Stomach (tissue), 9 donors: ENCODE data around the gene MSI2. TPM values are rescaled to one million over a fixed set of nuclear protein-coding genes. Genes with fewer than 3 reads are reported as not detected.

ENCODE experiments used
- DNase-seq, 2 donors: peaks; one replicate each; pipeline versions ENCODE4 v3.0.0 to v3.0.0-alpha.2; 2013 to 2019
- H3K27ac ChIP-seq, 5 donors: fragments of 200-600 bp in 4 of 5; sonication (generic) in 4 of 5; one replicate each; pipeline ENCODE4 v1.5.1; 2013 to 2019; ENCODE audit warnings: mild to moderate bottlenecking in 1 of 5, moderate library complexity in 1 of 5
- H3K27me3 ChIP-seq, 3 donors: fragments of 200-600 bp; sonication (generic); one replicate each; pipeline ENCODE4 v1.5.1; 2017 to 2019; ENCODE audit warnings: mixed run types in 1 of 3
- H3K36me3 ChIP-seq, 4 donors: fragments of 200-600 bp; sonication (generic); 1 replicate in 3 of 4; 2 replicates in 1 of 4; pipeline ENCODE4 v1.5.1; 2016 to 2019
- H3K4me1 ChIP-seq, 4 donors: fragments of 200-600 bp; sonication (generic); one replicate each; pipeline ENCODE4 v1.5.1; 2016 to 2019
- H3K4me3 ChIP-seq, 4 donors: fragments of 200-600 bp; sonication (generic) in 3 of 4; one replicate each; pipeline ENCODE4 v1.5.1; 2016 to 2019; ENCODE audit warnings: mild to moderate bottlenecking in 1 of 4
- H3K9me3 ChIP-seq, 4 donors: fragments of 200-600 bp; sonication (generic); one replicate each; pipeline ENCODE4 v1.5.1; 2016 to 2019
- CTCF ChIP-seq, 7 experiments: fragments of 450-650 bp in 4 of 7; fragments of 200-600 bp in 3 of 7; sonication (generic) in 3 of 7; IDR thresholded peaks; one replicate each; pipeline ENCODE4 v1.5.1; 2016 to 2019; ENCODE audit warnings: antibody characterized with exemption in 7 of 7, control low read depth in 2 of 7, mild to moderate bottlenecking in 1 of 7
- EP300 ChIP-seq: sonication (generic); formaldehyde crosslinking; IDR thresholded peaks from one replicate; pipeline ENCODE4 v1.6.1; 2017; ENCODE audit warnings: antibody characterized with exemption
- POLR2A ChIP-seq, 4 donors: fragments of 450-650 bp; IDR thresholded peaks; one replicate each; pipeline ENCODE4 v1.6.1; 2016; ENCODE audit warnings: antibody characterized with exemption in 4 of 4, control low read depth in 2 of 4, mild to moderate bottlenecking in 1 of 4, moderate library complexity in 1 of 4
- POLR2AphosphoS5 ChIP-seq, 3 donors: sonication (generic); formaldehyde crosslinking; IDR thresholded peaks; one replicate each; pipeline ENCODE4 v1.6.1; 2016; ENCODE audit warnings: antibody characterized with exemption in 3 of 3
- WGBS, 5 donors: extraction: QIAGEN DNeasy Blood & Tissue Kit in 3 of 5; methylation state at CpG; one replicate each; pipeline versions ENCODE4 v1.1.5 to v1.1.7; 2013 to 2018; 5-methylcytosine and 5-hydroxymethylcytosine counted together
- intact Hi-C: fragments of 100-400 bp; cut with DNase I; formaldehyde crosslinking; loops from one replicate; pipeline ENCODE4 v1.15.1; 2023; ENCODE audit warnings: low total_unique reads
- polyA plus RNA-seq, 3 donors: library from polyadenylated mRNA; stranded (reverse); fragments of 200-250 nt; gene quantifications; one replicate each; pipeline ENCODE4 v1.2.3, GENCODE V29; 2013
- total RNA-seq, 5 donors: library from RNA; depleted of rRNA; stranded (reverse); fragments of >200 nt; gene quantifications; one replicate each; pipeline versions ENCODE4 v1.1.0 to v1.2.3, GENCODE V29; 2014 to 2016
- donor health status: healthy with polysubstance abuse.
- donor health status: Bipolar disorder and iron deficiency.
- donor health status: healthy.

Gene MSI2
- total and polyA plus RNA-seq, 8 donors: 8.3 to 72.4 (median 22.9) TPM

- H3K4me3 ChIP-seq: no peak overlapping the region
- intact Hi-C loops: no loop called here
- H3K27ac ChIP-seq: no peak overlapping the region
- H3K9me3 ChIP-seq: no peaks in the 10 kb centered on the region
- TF ChIP-seq CTCF (IDR thresholded peaks at IDR 0.05) (no peak), POLR2A (IDR thresholded peaks at IDR 0.05) (no peak), EP300 (no peak), POLR2AphosphoS5 (IDR thresholded peaks at IDR 0.05) (no peak)
- DNase-seq: no peak
- H3K4me1 ChIP-seq: no peaks in the 10 kb centered on the region
- H3K27me3 ChIP-seq: no peaks in the 10 kb centered on the region
- H3K36me3 ChIP-seq: peaks cover 0 to 19% (median 15%) of the 10 kb centered on the region in 4 donors
- 77 to 86% (median 79%) methylated on average over 7 of the region's 7 CpGs for WGBS, 5 donors
Measured at GRCh38 chr17:57653279-57653678, 397.0 kb downstream of the MSI2 start.

- H3K36me3 ChIP-seq: peaks cover 0 to 18% (median 14%) of the 10 kb centered on the region in 4 donors
- no peak for TF ChIP-seq POLR2A (IDR thresholded peaks at IDR 0.05)
- TF ChIP-seq CTCF (IDR thresholded peaks at IDR 0.05): no peak
- TF ChIP-seq EP300: no peak
- no peak for TF ChIP-seq POLR2AphosphoS5 (IDR thresholded peaks at IDR 0.05)
- no peaks in the 10 kb centered on the region for H3K9me3 ChIP-seq
- no peaks in the 10 kb centered on the region for H3K27me3 ChIP-seq
- 92 to 97% (median 94%) methylated on average over 8 to 11 of the region's 11 CpGs for WGBS, 5 donors
- intact Hi-C loops: no loop called here
- DNase-seq: no peak
- no peak overlapping the region for H3K27ac ChIP-seq
- H3K4me3 ChIP-seq: no peak overlapping the region
- no peaks in the 10 kb centered on the region for H3K4me1 ChIP-seq
Measured at GRCh38 chr17:57654040-57654775, 397.9 kb downstream of the MSI2 start.

DNA sequence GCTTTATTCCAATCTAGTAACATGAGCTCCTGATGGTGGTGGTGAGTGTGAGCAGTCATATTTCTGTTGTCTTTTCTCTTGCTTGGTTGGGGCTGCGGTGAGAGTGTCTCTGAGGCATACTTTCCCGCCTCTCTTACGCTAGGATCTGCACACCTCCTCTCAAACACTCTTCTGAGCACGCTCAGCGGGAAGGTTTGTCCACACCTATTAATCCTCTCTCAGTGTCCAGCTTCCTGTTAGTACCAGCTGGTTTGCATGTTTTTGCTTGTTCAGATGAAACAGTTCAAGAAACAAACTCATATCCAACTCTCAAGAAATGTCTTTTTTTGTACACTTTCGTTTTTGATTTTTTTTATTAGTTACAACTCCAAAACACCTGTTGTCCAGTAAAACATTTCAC lies 399.2 kb downstream of the MSI2 start:
- peaks cover 0 to 18% (median 13%) of the 10 kb centered on the region in 4 donors for H3K36me3 ChIP-seq
- H3K27me3 ChIP-seq: no peaks in the 10 kb centered on the region
- no peaks in the 10 kb centered on the region for H3K4me1 ChIP-seq
- intact Hi-C loops: no loop called here
- no peak for DNase-seq
- no peak for TF ChIP-seq EP300
- no peak for TF ChIP-seq CTCF (IDR thresholded peaks at IDR 0.05)
- TF ChIP-seq POLR2A (IDR thresholded peaks at IDR 0.05): no peak
- no peak for TF ChIP-seq POLR2AphosphoS5 (IDR thresholded peaks at IDR 0.05)
- no peak overlapping the region for H3K4me3 ChIP-seq
- 91 to 97% (median 94%) methylated on average over 6 of the region's 6 CpGs for WGBS, 5 donors
- H3K27ac ChIP-seq: no peak overlapping the region
- H3K9me3 ChIP-seq: no peaks in the 10 kb centered on the region

- Histone ChIP-seq H3K27me3 (no peaks in the 10 kb centered on the region), H3K36me3 (peaks cover 0 to 11% (median 4%) of the 10 kb centered on the region in 4 donors), H3K9me3 (no peaks in the 10 kb centered on the region), H3K4me3 (no peak overlapping the region), H3K27ac (no peak overlapping the region), H3K4me1 (peaks cover 0 to 3% (median 1%) of the 10 kb centered on the region in 4 donors)
- intact Hi-C loops: no loop called here
- TF ChIP-seq POLR2A (IDR thresholded peaks at IDR 0.05) (no peak), POLR2AphosphoS5 (IDR thresholded peaks at IDR 0.05) (no peak), EP300 (no peak), CTCF (IDR thresholded peaks at IDR 0.05) (no peak)
- 81 to 91% (median 83%) methylated on average over 2 of the region's 2 CpGs for WGBS, 5 donors
- no peak for DNase-seq
Measured at GRCh38 chr17:57657211-57657610, 400.9 kb downstream of the MSI2 start.
